ENCODE measurements around the gene PLEKHG1. TPM values are rescaled to one million over a fixed set of nuclear protein-coding genes. Genes with fewer than 3 reads are reported as not detected.
A peak's percentile ranks its signal among the peaks of the same experiment; 100 is the strongest.

Gene PLEKHG1
- total RNA-seq (10 to 100 TPM in 1 of 2 donors, 1 to 10 TPM in 1; 6.8 to 11.9 TPM), polyA plus RNA-seq (1 to 10 TPM; 3.0 to 3.5 TPM)

DNA sequence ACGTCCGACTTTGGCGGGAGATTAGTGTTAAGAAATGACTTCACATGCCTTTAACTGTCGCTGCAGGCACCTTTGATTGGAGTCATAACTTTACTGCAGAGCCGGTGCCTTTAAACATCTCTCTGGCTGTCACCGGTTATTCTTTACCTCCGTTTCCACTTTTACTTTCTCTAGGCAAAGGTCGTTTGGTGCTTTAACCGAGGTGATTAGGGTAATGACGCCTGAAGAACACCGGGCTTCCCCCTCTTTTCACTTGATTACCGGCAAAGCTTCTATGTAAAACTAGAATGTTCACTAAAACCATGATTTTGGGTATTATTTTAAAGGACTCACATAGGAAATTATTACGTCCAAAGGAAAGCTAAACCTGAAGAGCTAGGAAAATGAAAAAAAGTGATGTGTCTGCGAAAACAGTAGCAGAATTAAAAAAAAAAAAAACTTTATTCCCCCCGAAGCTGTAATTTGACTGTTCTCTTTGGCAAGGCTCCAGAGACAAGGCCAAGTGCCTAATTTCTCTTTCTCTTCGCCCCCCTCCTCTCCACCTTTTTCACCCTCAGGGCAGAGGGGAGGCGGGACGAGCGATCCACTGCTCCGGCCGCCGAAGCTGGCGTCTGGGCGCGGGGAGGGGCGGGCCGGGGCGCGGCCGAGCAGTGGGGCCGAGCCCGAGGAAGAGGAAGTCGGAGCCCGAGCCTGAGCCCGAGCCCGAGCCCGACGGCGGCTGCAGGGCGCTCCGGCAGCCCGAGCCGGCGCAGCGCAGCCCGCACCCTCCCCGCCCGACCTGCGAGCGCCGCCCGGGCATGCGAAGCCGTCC is at the start of gene PLEKHG1:
Gene PLEKHG1 (plus strand): TSS at position 687 of the 811 bp plus-strand sequence. CDS start 133,797 bp downstream, outside the sequence.
- Histone ChIP-seq H3K4me3 (ENCODE audit: low read depth in 1 of 3, low read length in 3 of 3) (peak within 1 kb of the TSS; percentile 78 to 92 (median 79)), H3K4me1 (ENCODE audit: control insufficient read depth in 4 of 4, insufficient read depth in 4 of 4, low read length in 3 of 4) (peaks cover 0 to 8% (median 4%) of the 10 kb centered on the region in 4 donors), H3K9ac (ENCODE audit: low read depth in 1 of 2, low read length in 2 of 2) (peak within 1 kb of the TSS; percentile 76 to 95), H3K36me3 (ENCODE audit: control insufficient read depth in 4 of 4, insufficient read depth in 3 of 4, low read depth in 1 of 4, low read length in 3 of 4) (no peaks in the 10 kb centered on the region), H3K27ac (ENCODE audit: low read depth in 1 of 2, low read length in 2 of 2) (peak within 1 kb of the TSS; percentile 79 to 85), H3K9me3 (ENCODE audit: control insufficient read depth in 4 of 4, low read length in 3 of 4) (no peaks in the 10 kb centered on the region), H3K27me3 (ENCODE audit: control insufficient read depth in 4 of 4, insufficient read depth in 4 of 4, low read length in 3 of 4) (no peaks in the 10 kb centered on the region)
- TF ChIP-seq SP1 (IDR thresholded peaks at IDR 0.05) (peak; percentile 83), YY1 (IDR thresholded peaks at IDR 0.05) (peak; percentile 40), RAD21 (IDR thresholded peaks at IDR 0.05) (peak; percentile 15 to 65), JUND (IDR thresholded peaks at IDR 0.05) (no peak), EGR1 (IDR thresholded peaks at IDR 0.05; ENCODE audit: low read depth in 2 of 2) (no peak), GABPA (IDR thresholded peaks at IDR 0.05 in 1 of 2, conservative IDR thresholded peaks at IDR 0.05 in 1 of 2) (no peak), TAF1 (conservative IDR thresholded peaks at IDR 0.05) (peak; percentile 41), FOXA2 (IDR thresholded peaks at IDR 0.05) (no peak), FOXA1 (IDR thresholded peaks at IDR 0.05) (no peak), HNF4A (conservative IDR thresholded peaks at IDR 0.05) (peak; percentile 59 to 66), RXRA (IDR thresholded peaks at IDR 0.05) (peak; percentile 28 to 63), NR2F2 (IDR thresholded peaks at IDR 0.05) (peak; percentile 22), HNF4G (IDR thresholded peaks at IDR 0.05) (peak; percentile 23)
- TF ChIP-seq, protein P1, sequence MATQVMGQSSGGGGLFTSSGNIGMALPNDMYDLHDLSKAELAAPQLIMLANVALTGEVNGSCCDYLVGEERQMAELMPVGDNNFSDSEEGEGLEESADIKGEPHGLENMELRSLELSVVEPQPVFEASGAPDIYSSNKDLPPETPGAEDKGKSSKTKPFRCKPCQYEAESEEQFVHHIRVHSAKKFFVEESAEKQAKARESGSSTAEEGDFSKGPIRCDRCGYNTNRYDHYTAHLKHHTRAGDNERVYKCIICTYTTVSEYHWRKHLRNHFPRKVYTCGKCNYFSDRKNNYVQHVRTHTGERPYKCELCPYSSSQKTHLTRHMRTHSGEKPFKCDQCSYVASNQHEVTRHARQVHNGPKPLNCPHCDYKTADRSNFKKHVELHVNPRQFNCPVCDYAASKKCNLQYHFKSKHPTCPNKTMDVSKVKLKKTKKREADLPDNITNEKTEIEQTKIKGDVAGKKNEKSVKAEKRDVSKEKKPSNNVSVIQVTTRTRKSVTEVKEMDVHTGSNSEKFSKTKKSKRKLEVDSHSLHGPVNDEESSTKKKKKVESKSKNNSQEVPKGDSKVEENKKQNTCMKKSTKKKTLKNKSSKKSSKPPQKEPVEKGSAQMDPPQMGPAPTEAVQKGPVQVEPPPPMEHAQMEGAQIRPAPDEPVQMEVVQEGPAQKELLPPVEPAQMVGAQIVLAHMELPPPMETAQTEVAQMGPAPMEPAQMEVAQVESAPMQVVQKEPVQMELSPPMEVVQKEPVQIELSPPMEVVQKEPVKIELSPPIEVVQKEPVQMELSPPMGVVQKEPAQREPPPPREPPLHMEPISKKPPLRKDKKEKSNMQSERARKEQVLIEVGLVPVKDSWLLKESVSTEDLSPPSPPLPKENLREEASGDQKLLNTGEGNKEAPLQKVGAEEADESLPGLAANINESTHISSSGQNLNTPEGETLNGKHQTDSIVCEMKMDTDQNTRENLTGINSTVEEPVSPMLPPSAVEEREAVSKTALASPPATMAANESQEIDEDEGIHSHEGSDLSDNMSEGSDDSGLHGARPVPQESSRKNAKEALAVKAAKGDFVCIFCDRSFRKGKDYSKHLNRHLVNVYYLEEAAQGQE (IDR thresholded peaks at IDR 0.05) = peak; percentile 63
- TF ChIP-seq, protein P2, sequence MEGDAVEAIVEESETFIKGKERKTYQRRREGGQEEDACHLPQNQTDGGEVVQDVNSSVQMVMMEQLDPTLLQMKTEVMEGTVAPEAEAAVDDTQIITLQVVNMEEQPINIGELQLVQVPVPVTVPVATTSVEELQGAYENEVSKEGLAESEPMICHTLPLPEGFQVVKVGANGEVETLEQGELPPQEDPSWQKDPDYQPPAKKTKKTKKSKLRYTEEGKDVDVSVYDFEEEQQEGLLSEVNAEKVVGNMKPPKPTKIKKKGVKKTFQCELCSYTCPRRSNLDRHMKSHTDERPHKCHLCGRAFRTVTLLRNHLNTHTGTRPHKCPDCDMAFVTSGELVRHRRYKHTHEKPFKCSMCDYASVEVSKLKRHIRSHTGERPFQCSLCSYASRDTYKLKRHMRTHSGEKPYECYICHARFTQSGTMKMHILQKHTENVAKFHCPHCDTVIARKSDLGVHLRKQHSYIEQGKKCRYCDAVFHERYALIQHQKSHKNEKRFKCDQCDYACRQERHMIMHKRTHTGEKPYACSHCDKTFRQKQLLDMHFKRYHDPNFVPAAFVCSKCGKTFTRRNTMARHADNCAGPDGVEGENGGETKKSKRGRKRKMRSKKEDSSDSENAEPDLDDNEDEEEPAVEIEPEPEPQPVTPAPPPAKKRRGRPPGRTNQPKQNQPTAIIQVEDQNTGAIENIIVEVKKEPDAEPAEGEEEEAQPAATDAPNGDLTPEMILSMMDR (IDR thresholded peaks at IDR 0.05; ENCODE audit: low read depth, low read length, missing input control) = no peak
- TF ChIP-seq, protein P3, sequence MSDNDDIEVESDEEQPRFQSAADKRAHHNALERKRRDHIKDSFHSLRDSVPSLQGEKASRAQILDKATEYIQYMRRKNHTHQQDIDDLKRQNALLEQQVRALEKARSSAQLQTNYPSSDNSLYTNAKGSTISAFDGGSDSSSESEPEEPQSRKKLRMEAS (IDR thresholded peaks at IDR 0.05) = no peak
- TF ChIP-seq, protein P4, sequence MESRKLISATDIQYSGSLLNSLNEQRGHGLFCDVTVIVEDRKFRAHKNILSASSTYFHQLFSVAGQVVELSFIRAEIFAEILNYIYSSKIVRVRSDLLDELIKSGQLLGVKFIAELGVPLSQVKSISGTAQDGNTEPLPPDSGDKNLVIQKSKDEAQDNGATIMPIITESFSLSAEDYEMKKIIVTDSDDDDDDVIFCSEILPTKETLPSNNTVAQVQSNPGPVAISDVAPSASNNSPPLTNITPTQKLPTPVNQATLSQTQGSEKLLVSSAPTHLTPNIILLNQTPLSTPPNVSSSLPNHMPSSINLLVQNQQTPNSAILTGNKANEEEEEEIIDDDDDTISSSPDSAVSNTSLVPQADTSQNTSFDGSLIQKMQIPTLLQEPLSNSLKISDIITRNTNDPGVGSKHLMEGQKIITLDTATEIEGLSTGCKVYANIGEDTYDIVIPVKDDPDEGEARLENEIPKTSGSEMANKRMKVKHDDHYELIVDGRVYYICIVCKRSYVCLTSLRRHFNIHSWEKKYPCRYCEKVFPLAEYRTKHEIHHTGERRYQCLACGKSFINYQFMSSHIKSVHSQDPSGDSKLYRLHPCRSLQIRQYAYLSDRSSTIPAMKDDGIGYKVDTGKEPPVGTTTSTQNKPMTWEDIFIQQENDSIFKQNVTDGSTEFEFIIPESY (IDR thresholded peaks at IDR 0.05) = no peak
- TF ChIP-seq, protein P5, sequence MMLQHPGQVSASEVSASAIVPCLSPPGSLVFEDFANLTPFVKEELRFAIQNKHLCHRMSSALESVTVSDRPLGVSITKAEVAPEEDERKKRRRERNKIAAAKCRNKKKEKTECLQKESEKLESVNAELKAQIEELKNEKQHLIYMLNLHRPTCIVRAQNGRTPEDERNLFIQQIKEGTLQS (IDR thresholded peaks at IDR 0.05) = no peak
- DNase-seq (ENCODE audit: low spot score) = peak; percentile 75
- 4% methylated on average over 54 of the region's 54 CpGs for WGBS

Measured in liver (tissue), 9 donors.